ENCODE measurements around the gene MYO15A.

MYO15A gene, protein sequence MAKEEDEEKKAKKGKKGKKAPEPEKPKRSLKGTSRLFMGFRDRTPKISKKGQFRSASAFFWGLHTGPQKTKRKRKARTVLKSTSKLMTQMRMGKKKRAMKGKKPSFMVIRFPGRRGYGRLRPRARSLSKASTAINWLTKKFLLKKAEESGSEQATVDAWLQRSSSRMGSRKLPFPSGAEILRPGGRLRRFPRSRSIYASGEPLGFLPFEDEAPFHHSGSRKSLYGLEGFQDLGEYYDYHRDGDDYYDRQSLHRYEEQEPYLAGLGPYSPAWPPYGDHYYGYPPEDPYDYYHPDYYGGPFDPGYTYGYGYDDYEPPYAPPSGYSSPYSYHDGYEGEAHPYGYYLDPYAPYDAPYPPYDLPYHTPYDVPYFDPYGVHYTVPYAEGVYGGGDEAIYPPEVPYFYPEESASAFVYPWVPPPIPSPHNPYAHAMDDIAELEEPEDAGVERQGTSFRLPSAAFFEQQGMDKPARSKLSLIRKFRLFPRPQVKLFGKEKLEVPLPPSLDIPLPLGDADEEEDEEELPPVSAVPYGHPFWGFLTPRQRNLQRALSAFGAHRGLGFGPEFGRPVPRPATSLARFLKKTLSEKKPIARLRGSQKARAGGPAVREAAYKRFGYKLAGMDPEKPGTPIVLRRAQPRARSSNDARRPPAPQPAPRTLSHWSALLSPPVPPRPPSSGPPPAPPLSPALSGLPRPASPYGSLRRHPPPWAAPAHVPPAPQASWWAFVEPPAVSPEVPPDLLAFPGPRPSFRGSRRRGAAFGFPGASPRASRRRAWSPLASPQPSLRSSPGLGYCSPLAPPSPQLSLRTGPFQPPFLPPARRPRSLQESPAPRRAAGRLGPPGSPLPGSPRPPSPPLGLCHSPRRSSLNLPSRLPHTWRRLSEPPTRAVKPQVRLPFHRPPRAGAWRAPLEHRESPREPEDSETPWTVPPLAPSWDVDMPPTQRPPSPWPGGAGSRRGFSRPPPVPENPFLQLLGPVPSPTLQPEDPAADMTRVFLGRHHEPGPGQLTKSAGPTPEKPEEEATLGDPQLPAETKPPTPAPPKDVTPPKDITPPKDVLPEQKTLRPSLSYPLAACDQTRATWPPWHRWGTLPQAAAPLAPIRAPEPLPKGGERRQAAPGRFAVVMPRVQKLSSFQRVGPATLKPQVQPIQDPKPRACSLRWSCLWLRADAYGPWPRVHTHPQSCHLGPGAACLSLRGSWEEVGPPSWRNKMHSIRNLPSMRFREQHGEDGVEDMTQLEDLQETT (N-terminal part only)

GRCh38 chr17:18108401-18109312 is at the start of gene MYO15A:
TSS of gene MYO15A (plus strand) at chr17:18108756. CDS start at chr17:18118801, 10,045 bp downstream.
- DNase-seq, result no peak

DNA sequence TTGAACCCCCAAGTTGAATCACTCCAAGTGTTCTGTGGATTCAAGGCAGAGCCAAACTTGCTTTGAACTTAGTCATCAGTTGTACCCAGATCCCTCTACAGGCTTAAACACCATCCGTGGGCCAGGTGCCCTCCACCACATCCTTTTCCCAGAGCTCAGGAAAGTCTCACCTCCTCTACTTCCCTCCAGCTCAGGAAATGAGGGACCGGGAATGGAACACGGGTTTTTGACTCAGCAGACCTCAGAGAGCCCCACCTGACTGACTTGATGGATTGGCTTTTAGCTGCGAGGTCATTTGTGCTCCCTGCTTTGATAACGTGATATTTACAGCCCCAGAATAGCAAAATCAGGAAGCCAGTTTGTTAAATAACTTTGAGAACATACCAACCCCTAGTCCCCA is 49.3 kb upstream of the MYO15A start:
- no peak for DNase-seq

DNA sequence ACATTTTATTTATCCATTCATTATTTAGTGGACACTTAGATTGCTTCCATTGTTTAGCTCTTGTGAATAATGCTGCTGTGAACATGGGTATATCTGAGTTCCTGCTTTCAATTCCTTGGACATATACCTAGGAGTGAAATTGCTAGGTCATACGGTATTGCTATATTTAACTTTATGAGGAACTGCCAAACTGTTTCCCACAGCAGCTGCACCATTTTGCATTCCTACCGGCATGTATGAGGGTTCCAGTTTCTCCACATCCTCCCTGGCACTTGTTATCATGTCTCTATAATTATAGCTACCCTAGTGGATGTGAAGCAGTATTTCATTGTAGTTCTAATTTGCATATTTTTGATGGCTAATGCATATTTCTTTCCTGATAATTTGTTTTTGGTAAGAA is 44.5 kb upstream of the MYO15A start:
- DNase-seq, result no peak

- DNase-seq, result no peak
Observed at GRCh38 chr17:18065546-18065945, 43.0 kb upstream of the MYO15A start.

GRCh38 chr17:18066866-18067265 is 41.7 kb upstream of the MYO15A start:
- no peak for DNase-seq

DNA sequence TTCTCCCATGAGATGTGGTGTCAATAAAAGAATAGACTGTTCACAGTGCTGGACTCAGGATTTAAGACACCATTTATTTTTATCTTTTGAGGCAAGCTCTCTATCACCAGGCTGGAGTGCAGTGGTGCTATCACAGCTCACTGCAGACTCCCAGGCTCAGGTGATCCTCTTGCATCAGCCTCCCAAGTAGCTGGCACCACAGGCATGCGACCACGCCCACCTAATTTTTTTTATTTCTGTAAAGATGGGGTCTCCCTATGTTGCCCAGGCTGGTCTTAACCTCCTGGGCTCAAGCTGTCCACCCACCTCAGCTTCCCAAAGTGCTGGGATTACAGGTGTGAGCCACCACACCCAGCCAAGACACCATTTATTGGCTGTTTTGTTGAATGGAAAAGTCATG is 39.5 kb upstream of the MYO15A start:
- no peak for DNase-seq

GRCh38 chr17:18070861-18071340 is 37.7 kb upstream of the MYO15A start:
- DNase-seq, result no peak

GRCh38 chr17:18071751-18072150 is 36.8 kb upstream of the MYO15A start:
- DNase-seq, result no peak

GRCh38 chr17:18074566-18075272 is 33.8 kb upstream of the MYO15A start:
- DNase-seq, result no peak

GRCh38 chr17:18076936-18077335 is 31.6 kb upstream of the MYO15A start:
- DNase-seq, result no peak

GRCh38 chr17:18079543-18079942 is 29.0 kb upstream of the MYO15A start:
- no peak for DNase-seq

GRCh38 chr17:18084256-18084655 is 24.3 kb upstream of the MYO15A start:
- DNase-seq, result no peak

DNA sequence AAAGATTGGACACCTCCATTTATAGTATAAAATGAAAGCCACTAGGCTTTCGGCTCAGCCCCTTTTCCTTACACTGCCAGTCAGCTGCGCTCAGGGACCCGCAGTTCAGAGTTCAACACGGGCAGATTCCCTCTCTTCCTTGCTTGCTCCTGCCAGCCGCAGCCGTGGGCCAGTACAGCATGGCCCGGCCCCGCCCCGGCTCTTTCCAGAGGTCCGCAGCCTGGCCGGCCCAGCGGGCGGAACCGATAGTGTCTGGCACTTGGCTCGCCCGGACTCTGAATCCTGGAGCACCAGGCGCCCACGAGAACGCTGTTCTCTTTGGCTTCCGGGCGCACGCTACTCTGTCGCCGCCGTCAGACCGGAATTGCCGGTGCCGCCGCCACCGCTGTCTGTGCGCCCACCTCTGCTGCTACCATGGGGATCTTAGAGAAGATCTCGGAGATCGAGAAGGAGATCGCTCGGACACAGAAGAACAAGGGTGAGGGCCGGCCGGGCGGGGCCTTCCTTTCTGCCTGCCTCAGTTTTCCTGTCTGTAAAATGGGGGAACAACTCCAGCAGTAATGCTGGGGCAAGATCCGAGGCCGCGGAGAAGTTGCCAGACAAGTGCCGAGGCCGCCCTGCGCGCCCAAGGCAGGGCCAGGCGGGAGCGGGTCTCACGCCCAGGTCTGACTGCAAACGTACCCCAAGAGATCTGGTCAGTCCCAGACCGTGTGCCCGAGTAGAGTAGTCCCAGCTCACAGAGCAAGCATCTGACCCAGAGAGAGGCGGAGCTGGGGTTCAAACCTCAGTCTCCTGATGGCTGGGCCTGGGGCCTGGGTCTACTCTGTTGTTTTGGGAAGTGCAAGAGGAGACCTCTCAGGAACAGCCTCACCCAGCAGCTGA is 20.7 kb upstream of the MYO15A start, which contains the start of gene DRG2:
Gene DRG2, plus strand, starts transcription at position 339 of the 882 bp plus-strand sequence. Its CDS starts 76 bp downstream, at position 415.
- peak; percentile 65 to 93 (median 84) for DNase-seq

- DNase-seq, result peak in 1 of 6 experiments; percentile 8
Observed at GRCh38 chr17:18089613-18090012, 18.9 kb upstream of the MYO15A start.

- DNase-seq, result no peak
Observed at GRCh38 chr17:18093616-18094408, 14.7 kb upstream of the MYO15A start.

- DNase-seq, result no peak
Observed at GRCh38 chr17:18094409-18094807, 14.1 kb upstream of the MYO15A start.

GRCh38 chr17:18099516-18099915 is 9.0 kb upstream of the MYO15A start:
- DNase-seq, result no peak

- no peak for DNase-seq
Observed at GRCh38 chr17:18100616-18101015, 7.9 kb upstream of the MYO15A start.

- DNase-seq, result no peak
Observed at GRCh38 chr17:18101828-18102227, 6.7 kb upstream of the MYO15A start.

All from stimulated activated naive CD4-positive, alpha-beta T cell (primary cell).